KG1 (cell line): Measurements from ENCODE around the gene AUH.

Experiments used
- DNase-seq: peaks from one replicate; lab custom pipeline; 2025; lab: John Stamatoyannopoulos, UW

AUH gene

GRCh38 chr9:91246846-91247245 lies 114.9 kb downstream of the AUH start:
- DNase-seq: no peak

DNA sequence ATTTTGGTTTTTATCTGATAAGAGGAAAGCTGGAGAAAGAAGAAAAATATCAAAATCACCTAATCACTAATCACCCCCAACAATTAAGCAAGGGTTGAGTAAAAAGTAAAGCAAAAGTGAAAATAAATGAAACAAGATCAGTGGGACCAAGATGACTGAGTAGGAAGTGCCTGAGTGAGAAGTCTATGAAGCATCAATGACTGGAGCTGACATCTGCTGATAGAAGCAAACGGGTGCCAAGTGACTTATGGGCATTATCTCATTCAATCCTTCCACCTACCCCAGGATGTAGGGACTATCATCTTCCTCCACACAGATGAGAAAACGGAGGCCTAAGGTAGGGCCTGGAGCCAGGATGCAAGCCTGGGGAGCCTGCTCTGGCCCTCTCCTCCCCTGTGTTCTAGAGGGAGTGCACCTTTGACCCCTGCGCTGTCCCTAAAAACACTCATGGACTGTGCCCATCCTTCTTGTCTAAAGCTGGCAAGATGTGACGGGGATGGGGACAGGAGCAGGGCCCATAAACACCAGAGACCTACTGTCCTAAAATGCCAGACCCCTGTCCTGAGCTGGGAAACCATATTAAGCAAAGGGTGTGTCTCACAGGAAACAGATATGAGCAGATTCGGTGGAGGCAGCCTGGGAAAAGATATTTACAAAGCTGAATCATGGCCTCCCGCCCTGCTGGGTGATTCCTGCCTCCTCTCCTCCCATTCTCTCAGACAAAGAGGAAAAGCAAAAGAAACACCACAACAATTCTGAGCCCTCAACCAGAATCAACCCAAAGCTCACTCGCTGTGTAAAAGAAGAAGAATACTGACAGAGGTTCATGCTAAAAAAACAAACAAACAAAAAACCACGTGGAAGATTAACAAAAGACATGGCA lies 116.0 kb downstream of the AUH start:
- DNase-seq: no peak

DNA sequence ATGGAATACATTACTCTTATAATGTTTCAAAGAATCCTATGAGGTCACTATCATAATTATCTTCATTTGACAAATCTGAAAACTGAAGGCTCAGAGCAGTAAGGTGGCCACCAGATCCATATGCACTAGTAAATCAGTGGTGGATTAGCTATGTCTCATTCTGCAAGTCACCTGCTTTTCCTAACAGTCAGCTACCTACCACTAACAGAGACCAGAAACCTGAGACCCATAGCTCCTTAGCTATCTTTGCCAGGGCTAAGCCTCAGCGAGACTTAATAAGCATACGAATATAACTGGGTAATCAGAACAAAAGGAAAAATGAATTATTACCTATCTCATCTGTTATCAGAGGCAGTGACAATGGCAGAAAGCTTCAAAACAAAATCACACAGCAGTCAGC lies 118.7 kb downstream of the AUH start:
- no peak for DNase-seq

DNA sequence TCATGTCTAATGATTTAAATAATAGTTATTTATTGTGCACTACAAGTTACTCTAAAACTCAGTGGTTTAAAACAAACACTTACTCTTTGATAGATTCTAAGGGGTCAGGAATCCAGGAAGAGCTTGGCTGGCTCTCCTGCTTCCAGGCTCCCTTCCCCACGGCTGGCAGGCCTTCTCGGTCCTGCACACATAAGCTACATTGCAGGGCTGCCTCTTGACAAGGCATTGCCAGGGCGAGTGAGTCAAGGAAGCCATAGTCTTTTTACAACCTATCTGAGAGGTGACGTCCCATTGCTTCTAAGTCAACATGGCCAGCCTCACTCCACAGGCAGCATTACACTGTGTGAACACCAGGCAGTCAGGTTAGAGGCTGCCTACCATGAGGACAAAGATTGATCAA lies 119.8 kb downstream of the AUH start:
- DNase-seq: no peak

DNA sequence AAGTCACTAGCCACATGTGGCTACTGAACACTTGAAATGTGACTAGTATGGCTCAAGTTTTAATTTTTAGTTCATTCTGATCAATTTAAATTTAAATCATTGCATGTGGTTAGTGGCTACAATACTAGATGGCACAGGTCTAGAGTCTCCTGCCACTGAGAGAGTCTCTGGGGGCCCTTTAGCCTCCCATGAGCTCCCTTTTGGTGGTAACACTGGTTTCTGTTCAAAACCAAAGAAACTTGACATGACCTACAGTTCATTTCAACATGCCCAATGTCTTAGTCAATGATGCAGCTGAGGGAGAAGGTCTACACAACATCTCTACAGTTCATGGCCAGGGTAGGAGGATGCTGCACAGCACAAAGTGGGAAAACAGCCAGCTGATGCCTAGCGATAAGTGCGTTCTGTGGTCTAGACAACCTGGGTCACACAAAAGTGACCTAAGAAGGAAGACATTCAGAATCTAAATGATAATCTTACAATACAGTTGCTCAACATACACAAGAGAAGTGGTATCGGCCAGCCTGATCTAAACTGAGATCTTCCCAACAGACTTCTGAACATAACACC lies 121.0 kb downstream of the AUH start:
- DNase-seq: no peak

GRCh38 chr9:91239367-91240111 lies 122.2 kb downstream of the AUH start:
- DNase-seq: no peak

GRCh38 chr9:91234523-91234922 lies 127.2 kb downstream of the AUH start:
- DNase-seq: no peak

DNA sequence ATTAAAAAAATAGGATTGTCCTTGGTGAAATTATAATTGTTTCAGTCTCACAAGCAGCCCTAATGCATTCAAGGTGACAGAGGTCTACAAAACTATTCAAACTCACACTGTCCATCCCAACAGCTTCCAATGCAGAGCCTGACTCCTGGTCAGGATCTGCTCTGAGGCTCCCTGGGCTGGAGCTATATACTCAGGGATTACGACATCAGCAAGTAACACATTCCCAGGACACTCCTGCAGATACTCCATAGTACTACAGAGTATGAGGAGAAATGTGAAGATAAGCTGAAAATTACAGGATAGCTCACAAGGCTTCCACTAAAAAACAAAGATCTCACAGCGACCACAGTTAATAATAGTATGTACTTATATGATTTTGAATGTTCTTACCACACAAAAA lies 130.1 kb downstream of the AUH start:
- DNase-seq: no peak

- no peak for DNase-seq
These were observed 138.7 kb downstream of the AUH start for GRCh38 chr9:91223000-91223399.

DNA sequence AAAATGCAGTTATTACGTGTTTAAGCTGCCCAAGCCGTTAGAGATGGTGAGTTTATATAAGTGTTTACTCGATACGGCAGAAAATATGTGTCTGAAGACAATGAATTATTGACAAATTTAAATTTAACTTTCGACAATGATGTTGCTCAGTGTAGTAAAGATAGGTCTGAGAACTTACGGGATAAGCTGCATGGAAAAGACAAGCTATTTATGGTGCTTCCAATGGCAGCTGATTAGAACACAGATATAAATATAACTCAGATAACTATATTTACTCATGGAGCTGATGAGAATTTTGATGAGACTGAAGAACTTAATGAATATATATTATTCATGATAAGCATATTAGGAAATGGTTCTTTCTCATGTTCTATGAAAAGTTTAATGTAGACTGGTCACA lies 139.3 kb downstream of the AUH start:
- DNase-seq: no peak

DNA sequence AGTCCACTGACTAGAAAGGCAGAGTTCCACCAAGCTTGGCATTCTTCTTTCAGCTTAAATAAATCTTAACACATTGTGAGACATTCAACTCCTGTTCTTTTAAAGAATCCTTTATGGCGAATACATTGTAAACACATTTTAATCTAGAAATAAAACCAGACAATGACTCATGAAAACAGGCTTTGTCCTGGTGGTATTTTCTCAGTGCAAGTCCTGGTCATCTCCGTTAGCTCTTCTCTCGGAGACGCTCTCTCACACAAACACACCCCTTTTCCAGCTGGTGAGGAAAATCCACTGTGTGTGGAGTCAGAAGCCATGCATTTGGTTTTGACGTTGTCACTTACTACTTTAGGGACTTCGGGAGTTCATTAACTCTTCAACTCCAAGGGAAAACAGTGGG lies 140.4 kb downstream of the AUH start:
- no peak for DNase-seq

DNA sequence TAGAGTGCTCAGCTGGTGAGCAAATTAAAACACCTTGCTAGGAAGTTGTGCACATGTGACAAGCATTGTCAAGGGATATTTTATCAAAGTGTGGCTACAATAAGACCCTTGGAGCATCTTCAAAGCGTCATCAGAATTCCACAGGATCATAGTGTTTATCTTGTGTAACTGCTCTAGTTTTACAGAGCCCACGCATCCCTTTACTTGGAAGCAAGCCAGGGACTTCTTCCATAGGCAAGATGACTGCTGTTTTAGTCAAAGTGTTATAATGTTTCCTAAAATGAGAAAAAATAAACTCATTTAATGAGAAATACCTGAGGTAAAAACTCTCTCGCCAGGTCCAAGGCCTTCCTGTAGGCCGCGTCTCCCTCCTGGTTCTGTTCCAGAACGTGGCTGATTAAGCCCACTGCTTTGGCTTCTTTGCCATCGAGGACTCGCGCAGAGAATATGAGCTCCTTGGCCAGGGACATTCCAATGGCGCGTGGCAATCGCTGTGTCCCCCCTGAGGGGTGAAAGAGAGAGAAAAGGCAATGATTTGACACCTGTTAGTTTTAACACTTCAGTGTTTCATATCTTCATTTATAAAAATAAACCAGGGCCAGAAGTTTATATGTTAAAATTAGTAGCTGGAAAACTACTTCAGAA lies 141.1 kb downstream of the AUH start:
- DNase-seq: no peak

GRCh38 chr9:91220021-91220420 lies 141.7 kb downstream of the AUH start:
- no peak for DNase-seq

GRCh38 chr9:91219557-91219956 lies 142.2 kb downstream of the AUH start:
- no peak for DNase-seq

GRCh38 chr9:91217388-91217787 lies 144.3 kb downstream of the AUH start:
- DNase-seq: no peak

GRCh38 chr9:91214867-91215266 lies 146.9 kb downstream of the AUH start:
- no peak for DNase-seq

GRCh38 chr9:91214086-91214485 lies 147.6 kb downstream of the AUH start:
- no peak for DNase-seq

- no peak for DNase-seq
These were observed 149.0 kb downstream of the AUH start for GRCh38 chr9:91212596-91213243.

DNA sequence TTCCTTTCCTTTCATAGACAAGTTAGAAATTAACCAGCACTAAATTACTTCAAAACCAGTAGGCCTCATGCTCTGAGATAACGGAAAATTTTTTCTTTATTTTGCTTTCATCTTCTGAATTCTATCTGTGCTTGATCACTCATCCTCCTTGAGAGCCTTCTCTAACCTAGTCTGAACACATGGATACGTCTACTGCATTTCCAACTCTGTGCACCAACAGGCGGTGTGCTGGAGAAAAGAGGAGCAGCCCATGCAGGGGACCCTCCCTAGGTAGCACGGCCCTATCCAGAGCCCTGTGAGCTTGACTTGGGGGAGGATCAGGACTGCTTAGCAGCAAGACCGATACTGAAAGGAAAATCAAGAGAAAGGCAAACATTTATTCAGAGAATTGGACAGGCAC lies 149.8 kb downstream of the AUH start:
- DNase-seq: no peak

DNA sequence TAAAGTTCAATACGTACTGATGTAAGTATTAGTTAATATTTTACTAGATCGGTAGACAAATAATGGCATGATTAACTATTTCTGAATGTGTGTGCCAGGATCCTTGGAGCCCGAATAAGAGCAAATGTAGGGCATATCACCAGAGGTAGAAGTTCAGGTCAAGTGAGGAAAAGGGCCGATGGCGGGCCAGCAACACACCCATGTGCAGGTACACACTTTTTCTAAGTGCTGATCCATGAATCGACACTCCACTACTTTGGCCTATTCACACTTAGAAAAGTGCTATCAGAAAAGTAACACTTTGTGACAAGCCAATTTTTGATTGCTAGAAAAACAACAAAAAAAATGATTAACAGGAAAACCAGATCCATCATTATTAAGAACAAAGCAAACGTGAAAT lies 150.3 kb downstream of the AUH start:
- DNase-seq: no peak

DNA sequence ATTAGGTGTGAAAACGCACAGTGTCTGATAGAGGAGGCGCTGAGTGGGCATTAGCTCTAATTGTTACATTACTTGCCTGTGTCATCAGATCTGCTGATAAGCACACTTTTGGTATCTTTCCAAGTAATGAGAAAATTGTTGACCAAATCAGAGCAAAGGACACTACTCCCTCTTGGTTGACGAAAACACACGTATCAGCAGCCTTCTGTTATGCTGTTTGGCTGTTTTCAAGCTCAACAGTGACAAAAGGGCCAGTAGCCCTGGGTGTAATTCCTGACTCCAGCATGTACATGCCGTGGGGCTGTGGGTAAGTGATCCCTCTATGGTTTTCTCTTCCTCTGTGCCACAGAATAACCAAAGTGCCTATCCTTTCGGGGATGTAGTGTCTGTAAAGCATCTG lies 151.4 kb downstream of the AUH start:
- DNase-seq: no peak

DNA sequence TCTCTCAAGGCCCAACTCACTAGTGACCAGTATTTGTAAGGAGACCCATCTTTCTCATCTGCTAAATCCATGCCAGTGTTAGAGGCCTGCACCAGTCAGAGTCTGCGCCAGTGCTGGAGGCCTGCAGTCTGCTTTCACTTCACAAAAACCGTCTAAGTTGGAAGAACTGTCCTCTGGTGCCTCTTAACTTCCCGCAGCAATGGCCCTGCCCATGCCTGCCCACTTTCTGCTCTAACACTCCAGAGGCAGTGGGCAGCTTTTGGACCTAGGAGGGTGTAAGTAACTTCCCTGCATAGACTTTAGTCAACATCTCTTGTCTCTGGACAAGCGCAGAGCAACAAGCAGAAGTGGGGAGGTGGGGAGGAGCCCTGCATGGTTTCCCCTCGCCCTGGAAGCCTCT lies 152.9 kb downstream of the AUH start:
- no peak for DNase-seq
